GM06990 (cell line): Measurements from ENCODE around the gene CACNB1.

ENCODE experiments used
- DNase-seq: peaks from one replicate; pipeline ENCODE4 v3.0.0-alpha.2; 2011; ENCODE audit not compliant: insufficient read length; ENCODE audit errors: extremely low read depth
- H3K27me3 ChIP-seq: replicated peaks from 2 replicates; pipeline ENCODE4 v1.6.0; 2011; ENCODE audit warnings: low read length; ENCODE audit not compliant: control insufficient read depth, insufficient read depth
- H3K36me3 ChIP-seq: 2 replicates; pipeline ENCODE4 v1.5.1; 2011; ENCODE audit warnings: low read length; ENCODE audit not compliant: control insufficient read depth, insufficient read depth
- H3K4me3 ChIP-seq: replicated peaks from 2 replicates; pipeline ENCODE4 v1.5.1; 2011; ENCODE audit warnings: low read depth, mild to moderate bottlenecking, control low read depth, low read length
- TF ChIP-seq, protein P1 (sequence below): IDR thresholded peaks from 2 replicates; pipeline ENCODE4 v1.5.1; 2011; ENCODE audit warnings: low read length, control low read depth, mild to moderate bottlenecking, inconsistent platforms; ENCODE audit not compliant: insufficient read depth, poor library complexity, severe bottlenecking

The CACNB1 gene

DNA sequence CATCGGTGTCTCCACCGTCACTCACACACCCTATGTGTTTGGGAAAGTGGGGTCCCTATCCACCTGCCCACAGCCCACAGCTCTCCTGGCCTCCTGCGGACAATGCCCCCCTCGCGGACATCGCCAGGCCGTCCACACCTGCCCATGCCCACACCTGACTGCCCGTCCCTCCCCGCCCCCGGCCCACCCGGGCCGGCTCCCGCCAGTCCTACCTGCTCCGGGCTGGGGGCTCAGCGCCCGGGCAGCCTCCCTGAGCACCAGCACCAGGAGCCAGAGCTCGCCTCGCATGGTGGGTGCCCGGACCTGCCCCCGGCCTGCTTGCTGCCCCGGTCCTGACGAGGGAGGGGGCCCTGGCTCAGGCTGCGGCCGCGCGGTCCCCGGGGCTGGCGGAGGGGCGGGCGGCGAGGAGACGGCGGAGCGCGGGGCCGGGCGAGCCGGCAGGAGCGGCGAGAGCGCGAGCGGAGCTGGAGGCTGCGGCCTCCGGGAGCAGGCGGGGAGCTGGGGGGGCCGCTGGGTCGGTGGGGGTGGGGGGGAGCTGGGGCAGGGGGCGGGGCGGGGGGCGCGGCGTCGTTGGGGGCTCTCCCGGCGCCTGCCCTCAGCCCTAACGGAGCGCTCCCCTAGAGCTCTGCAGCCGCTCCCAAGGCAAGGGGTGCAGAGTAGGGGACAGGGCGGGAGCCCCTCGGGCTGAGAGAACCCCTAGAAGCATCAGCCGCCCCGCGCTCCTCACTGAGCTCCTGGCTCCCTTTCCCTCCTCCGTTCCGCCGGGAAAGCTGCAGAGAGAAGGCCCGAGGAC is 46.1 kb downstream of the CACNB1 start, which contains the start of gene PLXDC1:
Gene PLXDC1 (minus strand): TSS at position 488 of the 793 bp plus-strand sequence. CDS start 200 bp downstream, at position 288.
- Histone ChIP-seq H3K36me3 (no peaks in the 10 kb centered on the region), H3K4me3 (no peak within 1 kb of the TSS), H3K27me3 (peaks cover 3% of the 10 kb centered on the region)
- DNase-seq: no peak
- TF ChIP-seq, protein P1, sequence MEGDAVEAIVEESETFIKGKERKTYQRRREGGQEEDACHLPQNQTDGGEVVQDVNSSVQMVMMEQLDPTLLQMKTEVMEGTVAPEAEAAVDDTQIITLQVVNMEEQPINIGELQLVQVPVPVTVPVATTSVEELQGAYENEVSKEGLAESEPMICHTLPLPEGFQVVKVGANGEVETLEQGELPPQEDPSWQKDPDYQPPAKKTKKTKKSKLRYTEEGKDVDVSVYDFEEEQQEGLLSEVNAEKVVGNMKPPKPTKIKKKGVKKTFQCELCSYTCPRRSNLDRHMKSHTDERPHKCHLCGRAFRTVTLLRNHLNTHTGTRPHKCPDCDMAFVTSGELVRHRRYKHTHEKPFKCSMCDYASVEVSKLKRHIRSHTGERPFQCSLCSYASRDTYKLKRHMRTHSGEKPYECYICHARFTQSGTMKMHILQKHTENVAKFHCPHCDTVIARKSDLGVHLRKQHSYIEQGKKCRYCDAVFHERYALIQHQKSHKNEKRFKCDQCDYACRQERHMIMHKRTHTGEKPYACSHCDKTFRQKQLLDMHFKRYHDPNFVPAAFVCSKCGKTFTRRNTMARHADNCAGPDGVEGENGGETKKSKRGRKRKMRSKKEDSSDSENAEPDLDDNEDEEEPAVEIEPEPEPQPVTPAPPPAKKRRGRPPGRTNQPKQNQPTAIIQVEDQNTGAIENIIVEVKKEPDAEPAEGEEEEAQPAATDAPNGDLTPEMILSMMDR: no peak

DNA sequence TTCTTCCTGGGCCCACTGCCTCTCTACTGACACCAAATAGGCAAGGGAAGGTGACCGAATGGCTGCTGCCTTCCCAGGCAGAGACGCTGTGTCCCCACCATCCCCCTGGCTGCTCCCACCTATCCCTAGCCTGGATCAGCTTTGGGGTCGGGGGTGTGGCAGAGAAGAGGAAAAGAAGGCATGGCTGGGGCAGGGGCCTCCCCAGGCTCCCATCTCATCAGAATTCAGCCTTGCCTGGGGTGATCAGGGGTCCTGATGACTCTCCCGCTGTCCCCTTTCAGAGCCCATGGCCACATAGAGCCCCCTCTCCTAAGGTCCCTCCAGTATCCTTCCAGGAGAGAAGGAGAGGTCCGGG is 46.7 kb downstream of the CACNB1 start:
- TF ChIP-seq, protein P1: no peak
- H3K36me3 ChIP-seq: no peaks in the 10 kb centered on the region
- H3K27me3 ChIP-seq: peaks cover 3% of the 10 kb centered on the region
- no peak for DNase-seq
- no peak overlapping the region for H3K4me3 ChIP-seq

DNA sequence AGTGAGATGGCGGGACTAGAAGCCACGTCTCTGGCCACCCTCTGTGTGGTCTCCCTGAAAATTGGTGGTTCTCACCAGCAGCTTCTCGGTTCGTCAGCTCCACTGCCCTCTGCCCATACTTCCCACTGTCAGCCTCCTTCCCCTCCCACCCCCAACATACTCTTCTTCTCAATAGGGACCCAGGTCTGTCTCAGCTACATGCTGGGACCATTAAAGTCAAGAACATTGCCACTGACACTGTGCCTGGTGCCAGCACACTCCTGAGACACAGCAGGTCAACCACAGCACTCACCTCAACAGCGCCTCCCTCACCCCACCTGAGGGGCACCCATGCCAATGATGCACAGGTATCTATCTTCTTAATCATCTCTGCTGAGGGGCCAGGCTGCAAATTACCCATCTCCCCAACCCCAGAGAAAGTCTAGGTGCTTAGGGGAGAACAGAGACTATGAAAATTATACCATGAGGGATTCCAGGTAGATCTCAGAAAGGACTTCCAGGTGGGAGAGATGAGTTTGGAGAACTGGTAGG is 47.3 kb downstream of the CACNB1 start:
- Histone ChIP-seq H3K4me3 (no peak overlapping the region), H3K27me3 (peaks cover 3% of the 10 kb centered on the region), H3K36me3 (no peaks in the 10 kb centered on the region)
- no peak for DNase-seq
- TF ChIP-seq, protein P1: no peak

DNA sequence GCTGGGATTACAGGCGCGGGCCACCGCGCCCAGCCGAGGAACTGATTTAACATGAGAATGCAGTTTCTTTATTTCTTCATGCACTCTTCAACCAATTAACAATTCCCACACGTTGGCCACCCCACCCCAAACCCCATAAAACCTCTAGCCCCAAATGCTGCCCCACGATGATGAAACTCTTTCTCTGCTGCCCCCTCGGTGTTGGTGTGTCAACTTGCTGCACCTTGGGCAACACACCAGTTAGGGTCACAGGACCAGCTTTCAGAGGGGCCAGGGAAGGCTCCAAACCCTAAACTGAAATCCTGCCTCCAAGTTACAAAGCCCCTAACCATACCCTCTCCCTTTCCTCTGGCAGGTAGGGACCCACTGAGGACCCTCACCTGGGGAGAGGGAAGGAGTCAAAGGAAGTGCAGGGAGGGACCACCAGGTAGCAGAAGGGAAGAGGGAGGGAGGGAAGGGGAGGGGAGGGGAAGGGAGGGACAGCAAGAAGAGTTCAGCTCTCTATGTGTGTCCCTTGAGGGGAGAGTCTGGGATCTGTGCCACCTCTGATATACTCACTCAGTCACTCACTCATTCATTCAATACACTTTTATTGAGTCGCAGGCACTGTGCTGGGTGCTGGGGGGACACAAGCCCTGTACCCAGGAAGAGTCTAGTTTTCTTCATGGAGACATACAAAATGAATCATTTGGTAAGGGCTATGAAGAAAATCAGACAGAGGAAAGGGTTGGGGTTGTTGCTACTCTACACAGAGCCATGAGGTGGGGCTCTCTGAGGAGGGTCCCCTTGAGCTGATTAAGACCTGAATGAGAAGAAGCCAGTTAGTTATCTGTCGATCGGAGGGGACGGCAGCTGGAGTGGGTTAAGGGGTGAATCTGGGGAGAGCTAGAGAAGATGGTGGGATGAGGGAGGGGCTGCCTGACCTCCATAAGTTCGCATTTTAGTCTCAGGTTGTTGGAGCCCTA is 50.0 kb downstream of the CACNB1 start:
- Histone ChIP-seq H3K4me3 (no peak overlapping the region), H3K27me3 (peaks cover 3% of the 10 kb centered on the region), H3K36me3 (no peaks in the 10 kb centered on the region)
- no peak for DNase-seq
- TF ChIP-seq, protein P1: no peak

DNA sequence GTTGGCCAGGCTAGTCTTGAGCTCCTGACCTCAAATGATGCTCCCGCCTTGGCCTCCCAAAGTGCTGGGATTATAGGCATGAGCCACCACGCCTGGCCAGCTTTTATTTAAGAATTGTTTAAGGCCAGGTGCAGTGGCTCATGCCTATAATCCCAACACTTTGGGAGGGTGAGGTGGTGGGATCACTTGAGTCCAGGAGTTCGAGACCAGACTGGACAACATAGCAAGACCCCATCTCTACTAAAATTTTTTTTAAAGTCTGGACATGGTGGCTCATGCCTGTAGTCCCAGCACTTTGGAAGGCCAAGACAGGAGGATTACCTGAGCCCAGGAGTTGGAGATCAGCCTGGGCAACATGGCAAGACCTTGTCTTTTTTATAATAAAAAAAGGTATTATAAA is 51.2 kb downstream of the CACNB1 start:
- Histone ChIP-seq H3K36me3 (no peaks in the 10 kb centered on the region), H3K4me3 (no peak overlapping the region), H3K27me3 (peaks cover 3% of the 10 kb centered on the region)
- TF ChIP-seq, protein P1: no peak
- DNase-seq: no peak
